GM21367 (cell line): Measurements from ENCODE around the gene MAPK12.

Source experiments
- ATAC-seq: cut with Tn5 transposase; IDR thresholded peaks from one replicate; pipeline ENCODE4 v1.9.1; 2021; ENCODE audit not compliant: unreplicated experiment

The MAPK12 gene

GRCh38 chr22:50269573-50269969 is 8.1 kb upstream of the MAPK12 start:
- no peak for ATAC-seq

GRCh38 chr22:50268655-50269113 is 7.2 kb upstream of the MAPK12 start:
- no peak for ATAC-seq

- ATAC-seq, result no peak
These were observed 6.3 kb upstream of the MAPK12 start for GRCh38 chr22:50267591-50268390.

- no peak for ATAC-seq
These were observed 5.5 kb upstream of the MAPK12 start for GRCh38 chr22:50266994-50267393.

- ATAC-seq, result no peak
These were observed 3.6 kb upstream of the MAPK12 start for GRCh38 chr22:50264946-50265669.

- no peak for ATAC-seq
These were observed 2.7 kb upstream of the MAPK12 start for GRCh38 chr22:50264104-50264745.

- no peak for ATAC-seq
These were observed 1.6 kb upstream of the MAPK12 start for GRCh38 chr22:50262973-50263617.

- ATAC-seq, result no peak
These were observed 1.0 kb upstream of the MAPK12 start for GRCh38 chr22:50262460-50262911.

GRCh38 chr22:50260801-50261614 is 475 bp downstream of the MAPK12 start:
- no peak for ATAC-seq

GRCh38 chr22:50260434-50260800 is 1.1 kb downstream of the MAPK12 start:
- no peak for ATAC-seq

GRCh38 chr22:50259302-50259701 is 2.2 kb downstream of the MAPK12 start:
- ATAC-seq, result no peak

GRCh38 chr22:50258361-50259292 is 2.9 kb downstream of the MAPK12 start:
- ATAC-seq, result no peak

GRCh38 chr22:50257451-50258360 is 3.8 kb downstream of the MAPK12 start:
- no peak for ATAC-seq

GRCh38 chr22:50257041-50257440 is 4.4 kb downstream of the MAPK12 start:
- ATAC-seq, result no peak

- ATAC-seq, result no peak
These were observed 5.1 kb downstream of the MAPK12 start for GRCh38 chr22:50256258-50256862.

- ATAC-seq, result no peak
These were observed 5.9 kb downstream of the MAPK12 start for GRCh38 chr22:50255607-50256006.

- ATAC-seq, result no peak
These were observed 6.4 kb downstream of the MAPK12 start for GRCh38 chr22:50255099-50255498.

- ATAC-seq, result no peak
These were observed 7.5 kb downstream of the MAPK12 start for GRCh38 chr22:50253941-50254340.
